HG02571 (cell line): ENCODE results near the gene AOAH.

Experiments used
- ATAC-seq: cut with Tn5 transposase; IDR thresholded peaks from one replicate; pipeline ENCODE4 v1.9.1; 2021; ENCODE audit warnings: mild to moderate bottlenecking, moderate library complexity; ENCODE audit not compliant: unreplicated experiment

The AOAH gene

DNA sequence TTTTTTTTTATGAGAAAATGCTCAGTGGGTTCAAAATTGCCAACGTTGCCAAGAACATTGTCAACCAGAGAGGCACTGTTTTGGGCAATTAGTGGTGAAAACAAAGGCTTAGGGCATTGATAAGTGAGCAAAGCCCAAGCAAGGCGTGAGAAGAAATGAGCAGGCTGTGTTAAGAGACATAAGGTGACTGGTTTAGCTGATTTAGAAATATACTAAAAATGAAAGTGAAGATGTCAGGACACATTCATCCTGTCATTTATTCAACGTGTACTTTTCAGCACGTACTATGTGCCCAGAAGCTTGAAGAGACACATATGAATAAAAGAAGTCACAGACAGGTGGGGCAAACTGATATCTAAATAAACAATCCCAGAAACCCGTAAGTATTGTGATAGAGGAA is 31.8 kb downstream of the AOAH start:
- no peak for ATAC-seq

DNA sequence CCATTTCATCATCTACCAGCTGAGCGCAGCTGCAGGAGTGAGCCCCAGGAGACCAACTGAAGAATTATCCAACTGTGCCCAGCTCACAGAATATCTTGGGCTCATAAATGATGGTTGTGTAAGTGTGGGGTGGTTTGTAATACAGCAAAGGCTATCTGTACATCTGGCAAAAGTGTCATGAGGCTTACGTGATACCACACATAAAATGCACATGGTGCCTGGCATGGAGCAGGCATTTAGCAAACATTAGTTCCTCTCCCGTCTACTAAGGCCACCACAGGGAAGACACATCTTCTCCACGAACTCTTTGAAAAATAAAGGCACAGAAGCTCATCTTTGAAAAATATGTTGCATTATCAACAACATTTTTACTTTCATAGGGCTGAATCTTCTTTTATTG is 32.3 kb downstream of the AOAH start:
- no peak for ATAC-seq

DNA sequence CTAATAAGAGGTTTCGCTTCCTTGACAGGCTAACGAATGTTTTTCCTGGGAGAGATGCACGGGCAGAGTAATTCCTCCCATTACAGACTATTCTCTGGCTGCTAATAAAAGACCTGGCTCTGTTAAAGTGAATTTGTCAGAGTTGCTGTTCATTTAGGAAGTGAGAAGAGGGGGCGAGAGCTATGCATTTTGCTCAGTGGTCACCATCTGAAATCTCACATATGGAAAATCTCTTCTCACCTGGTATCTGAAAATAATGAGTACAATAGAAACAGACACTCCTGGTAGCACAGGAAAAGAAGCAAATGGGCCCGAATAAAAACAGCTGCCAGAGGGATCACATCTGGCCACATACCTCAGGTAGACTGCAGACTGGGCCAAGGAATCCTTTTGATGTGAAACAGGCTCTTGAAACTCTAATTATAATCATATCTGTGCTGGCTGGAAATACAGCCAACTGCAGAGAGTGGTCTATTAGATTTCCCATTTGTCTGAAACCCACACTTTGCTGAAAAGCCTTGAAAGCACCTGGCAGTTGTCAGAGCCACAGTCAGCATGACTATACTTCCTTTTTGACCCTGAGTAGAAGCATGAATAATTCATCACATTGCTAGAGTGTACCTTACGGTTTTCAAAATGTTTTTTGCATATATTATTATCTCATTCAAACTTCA is 33.6 kb downstream of the AOAH start:
- no peak for ATAC-seq

DNA sequence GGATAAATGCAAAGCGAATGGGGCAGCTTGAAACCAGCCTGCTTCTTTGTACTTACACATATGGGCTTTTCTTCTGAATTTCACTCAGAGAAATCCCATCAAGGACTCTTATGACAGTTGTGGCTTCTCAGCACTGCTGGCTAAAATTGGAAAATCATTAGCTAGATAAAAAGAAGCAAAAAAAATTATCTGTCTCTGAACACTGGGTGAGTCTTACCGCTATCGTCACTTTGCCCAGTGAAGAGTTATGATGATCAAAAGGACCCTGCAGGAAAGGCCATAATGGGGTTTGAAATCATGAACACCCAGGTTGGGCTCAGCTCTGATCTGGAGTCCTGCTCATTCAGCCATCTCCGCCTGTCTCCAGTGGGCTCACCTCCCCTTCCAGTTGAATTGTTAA is 34.3 kb downstream of the AOAH start:
- ATAC-seq, result no peak

DNA sequence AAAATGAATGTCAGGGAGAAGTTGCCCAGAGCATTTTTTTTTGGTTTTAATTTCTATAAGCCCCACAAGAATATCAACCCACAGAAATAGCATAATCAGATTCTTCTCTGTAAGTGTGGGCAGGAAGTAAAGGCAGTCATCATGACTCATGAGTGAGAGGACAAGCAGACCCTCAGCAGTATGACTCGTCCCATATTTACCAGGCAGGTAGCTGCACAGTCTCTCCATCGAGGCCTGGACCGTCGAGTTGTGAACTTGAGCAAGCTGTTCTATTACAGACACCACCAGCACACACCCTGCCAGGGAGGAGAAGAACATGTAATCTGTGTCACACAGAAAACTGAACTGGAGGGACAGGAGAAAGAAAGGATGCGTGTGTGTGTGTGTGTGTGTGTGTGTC is 37.8 kb downstream of the AOAH start:
- ATAC-seq, result no peak

DNA sequence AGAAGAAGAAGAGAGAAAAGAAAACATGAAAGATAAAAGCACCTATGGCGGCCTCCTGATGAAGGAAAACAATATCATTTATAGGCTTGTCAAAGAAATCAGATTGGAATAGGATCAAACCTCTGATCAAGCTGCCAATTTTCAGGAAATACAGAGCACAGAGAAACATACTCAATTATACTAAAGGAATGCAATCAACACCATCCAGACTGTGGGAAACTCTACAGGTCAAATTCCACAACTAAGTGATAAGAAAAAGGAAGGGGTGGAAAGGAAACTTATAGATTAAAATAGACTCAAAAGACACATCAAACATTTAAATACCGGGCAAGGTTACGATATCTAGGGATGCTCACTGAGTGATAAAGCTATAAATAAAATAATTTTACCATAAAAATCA is 39.3 kb downstream of the AOAH start:
- no peak for ATAC-seq

DNA sequence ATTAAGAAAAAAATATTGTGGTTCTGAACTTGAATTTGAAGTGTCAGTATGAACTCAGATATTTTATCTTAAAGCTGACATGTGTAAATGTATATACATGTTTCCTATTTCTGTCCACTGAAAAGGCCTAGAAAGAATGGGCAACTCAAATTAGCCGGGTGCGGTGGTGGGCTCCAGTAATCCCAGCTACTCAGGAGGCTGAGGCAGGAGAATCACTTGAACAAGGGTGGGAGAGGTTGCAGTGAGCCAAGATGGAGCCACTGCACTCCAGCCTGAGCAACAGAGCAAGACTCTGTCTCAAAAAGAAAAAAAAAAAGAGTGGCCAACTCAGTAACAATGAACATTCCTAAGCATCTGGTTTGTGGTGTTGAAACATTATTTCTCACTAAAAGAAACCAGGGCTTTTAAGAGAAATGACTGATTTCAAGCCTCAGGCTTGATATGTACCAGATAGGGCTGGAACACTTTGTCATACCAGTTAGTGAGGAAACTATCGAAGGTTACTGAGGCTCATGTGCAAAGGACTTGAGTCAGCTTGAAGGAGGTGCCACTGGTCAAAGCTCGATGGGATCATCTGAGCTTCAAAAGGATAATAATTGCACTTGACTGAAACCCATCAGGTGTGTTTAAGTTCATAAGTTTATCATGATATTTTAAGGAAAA is 40.5 kb downstream of the AOAH start:
- ATAC-seq, result no peak

DNA sequence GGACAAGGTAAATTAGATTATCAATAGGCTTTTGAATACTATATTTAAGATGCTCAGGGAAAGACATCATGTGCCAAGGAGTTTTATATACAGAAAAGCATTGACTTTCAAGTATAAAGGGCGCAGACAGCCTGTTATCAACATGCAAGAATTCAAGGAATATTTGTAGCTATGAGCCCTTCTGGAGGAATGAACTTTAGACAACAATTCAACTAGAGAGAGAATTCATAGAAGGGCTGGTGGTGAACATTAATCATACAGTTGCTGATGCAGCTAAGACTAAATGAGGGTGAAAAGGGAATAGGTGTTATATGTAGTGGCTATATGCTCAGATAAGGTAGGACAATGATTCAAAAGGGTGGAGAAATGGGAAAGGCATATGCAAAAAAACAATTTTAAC is 41.2 kb downstream of the AOAH start:
- no peak for ATAC-seq

DNA sequence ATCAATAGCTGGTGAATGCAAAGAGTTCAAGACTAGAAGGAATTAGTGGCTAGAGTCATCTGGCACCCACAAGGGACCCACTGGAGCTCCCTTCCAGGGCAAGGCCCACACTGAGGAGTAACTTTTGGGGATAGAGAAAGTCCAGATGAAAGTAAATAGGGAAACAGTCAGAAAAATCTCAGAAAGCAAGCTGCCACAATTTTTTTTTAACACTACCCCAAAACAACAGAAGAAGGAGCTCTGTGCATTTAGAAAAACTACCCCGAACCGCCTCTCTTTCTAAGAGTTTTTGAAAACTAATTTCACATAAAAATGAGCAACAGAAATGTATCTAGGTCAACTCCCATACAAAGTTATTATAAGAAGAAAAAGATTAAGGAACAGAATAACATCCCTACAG is 42.2 kb downstream of the AOAH start:
- ATAC-seq, result no peak

DNA sequence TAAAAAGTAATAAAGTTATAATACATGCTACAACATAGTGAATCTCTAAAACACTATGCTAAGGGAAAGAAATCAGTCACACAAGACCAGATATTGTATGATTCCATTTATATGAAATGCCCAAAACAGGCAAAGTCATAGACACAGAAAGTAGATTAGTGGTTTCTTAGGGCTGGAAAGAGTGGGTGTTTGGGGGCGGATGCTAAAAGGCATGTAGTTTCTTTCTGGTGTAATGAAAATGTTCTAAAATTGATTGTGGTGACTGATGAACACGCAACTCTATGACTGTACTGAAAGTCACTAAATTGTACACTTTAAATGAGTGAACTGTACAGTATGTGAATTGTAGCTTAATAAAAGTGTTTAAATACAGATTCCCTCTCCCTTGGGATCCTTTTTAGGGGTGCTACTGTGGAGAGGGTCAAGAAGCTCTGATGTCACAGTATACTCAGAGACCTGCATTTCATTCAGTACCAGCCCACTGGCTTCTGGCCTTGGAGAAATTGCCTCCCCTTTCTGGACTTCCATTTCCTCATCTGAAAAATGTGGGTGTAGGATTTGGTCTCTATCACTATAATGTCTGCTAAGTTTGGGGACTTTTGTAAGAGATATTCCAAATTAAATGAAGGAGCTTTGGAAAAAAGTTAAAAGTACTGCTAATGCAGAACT is 46.4 kb downstream of the AOAH start:
- ATAC-seq, result no peak

DNA sequence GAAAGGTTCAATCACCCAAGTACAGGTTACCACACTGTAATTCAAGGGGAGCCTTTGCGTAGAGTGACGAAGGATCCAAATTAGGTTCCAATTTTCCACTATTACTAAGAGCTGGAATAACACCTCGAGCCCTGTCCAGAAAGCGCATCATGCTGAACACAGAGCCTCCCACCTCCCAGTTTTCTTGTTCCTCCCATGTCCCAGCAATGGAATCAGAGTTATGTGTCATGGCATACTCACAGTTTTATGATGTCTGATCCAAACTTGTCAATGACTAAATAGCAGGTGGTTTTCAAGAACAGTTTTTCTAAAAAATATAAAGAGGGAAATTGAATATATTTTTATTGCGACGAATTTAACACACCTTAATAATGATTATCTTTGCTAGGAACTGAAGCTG is 50.6 kb downstream of the AOAH start:
- no peak for ATAC-seq

DNA sequence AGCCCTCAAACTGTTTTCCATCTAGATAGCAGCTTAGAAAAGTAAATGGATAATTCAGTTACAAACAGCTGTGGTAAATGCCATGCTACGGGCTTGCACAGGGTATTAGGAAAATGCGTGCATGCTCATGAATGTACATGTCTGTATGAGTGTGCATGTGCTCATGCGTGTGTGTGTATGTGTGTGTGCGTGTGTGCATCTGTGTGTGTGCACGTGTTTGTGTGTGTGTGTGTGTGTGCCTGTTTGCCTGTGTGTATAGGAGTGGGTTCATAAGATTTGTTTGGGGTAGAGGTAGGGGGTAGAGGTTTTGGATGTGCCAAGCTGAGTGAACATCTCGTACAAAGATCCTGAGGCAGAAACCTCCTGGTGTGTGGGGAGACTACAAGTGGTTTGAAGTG is 52.9 kb downstream of the AOAH start:
- no peak for ATAC-seq

DNA sequence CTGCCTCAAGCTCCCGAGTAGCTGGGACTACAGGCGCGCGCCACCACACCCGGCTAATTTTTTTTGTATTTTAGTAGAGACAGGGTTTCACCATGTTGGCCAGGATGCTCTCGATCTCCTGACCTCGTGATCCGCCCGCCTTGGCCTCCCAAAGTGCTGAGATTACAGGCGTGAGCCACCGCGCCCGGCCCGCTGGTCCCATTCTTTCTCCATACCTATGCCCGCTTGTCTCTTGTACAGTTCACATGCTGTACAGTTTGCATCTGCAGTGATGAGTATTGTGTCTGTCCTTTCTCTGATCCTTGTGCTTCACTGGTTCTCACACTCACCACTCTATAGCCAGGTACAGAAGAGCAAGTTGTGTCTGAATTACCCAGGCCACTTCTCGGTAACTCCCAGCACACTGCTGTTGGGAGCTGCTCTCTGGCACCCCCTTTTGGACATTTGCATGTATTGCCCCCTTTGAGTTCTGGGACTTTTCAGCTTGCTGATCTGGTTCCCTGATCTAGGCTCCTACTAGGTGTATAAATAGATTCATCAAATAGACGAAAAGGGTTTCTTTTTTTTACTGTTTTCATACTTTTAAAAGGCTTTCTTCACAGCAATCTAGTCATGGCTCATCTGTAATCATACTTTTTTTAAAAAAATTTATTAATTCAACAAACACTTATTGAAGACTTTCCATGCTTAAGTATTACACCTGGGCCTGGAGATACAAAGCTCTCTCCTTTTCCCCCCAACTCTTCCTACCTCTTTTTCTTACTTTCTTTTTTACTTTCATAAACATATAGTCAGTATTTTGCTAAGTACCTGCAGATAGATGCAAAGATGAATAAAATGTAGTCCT is 53.5 kb downstream of the AOAH start:
- ATAC-seq, result peak; percentile 74

DNA sequence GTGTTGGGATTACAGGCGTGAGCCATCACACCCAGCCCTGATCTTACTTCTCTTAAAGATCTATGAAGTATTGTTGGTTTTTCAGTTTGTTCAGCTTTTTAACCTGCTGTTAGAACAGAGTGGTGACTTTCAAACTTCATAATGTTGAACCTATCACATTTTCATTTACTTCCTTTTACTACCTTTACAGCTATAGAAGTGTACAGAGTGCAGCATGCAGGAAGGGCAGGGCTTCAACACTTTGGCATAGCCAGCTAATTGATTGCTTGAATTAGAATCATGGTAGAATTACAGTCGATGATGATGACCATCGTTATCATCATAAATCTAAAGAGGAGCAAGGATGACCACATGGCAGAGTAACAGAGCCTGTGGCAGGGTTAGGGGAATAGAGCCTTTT is 55.5 kb downstream of the AOAH start:
- ATAC-seq, result no peak

DNA sequence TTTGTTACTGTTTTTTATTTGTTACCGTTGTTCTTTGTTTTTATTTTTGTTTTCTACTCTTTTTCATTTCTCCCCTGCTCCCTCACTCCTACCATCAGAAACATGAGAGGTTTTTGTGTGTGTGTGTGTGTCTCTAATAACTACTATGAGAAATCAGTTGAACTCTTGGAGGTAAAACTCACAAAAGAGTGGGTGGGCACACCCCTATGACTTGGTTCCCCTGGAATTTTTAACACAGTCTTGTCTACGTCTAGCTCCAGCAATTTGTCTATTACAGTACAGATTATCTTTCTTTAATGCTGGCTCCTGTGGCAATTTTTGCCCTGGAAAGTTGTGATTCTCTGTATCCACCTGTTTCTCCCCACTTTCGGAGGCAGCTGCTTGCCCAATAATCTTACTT is 56.2 kb downstream of the AOAH start:
- no peak for ATAC-seq

DNA sequence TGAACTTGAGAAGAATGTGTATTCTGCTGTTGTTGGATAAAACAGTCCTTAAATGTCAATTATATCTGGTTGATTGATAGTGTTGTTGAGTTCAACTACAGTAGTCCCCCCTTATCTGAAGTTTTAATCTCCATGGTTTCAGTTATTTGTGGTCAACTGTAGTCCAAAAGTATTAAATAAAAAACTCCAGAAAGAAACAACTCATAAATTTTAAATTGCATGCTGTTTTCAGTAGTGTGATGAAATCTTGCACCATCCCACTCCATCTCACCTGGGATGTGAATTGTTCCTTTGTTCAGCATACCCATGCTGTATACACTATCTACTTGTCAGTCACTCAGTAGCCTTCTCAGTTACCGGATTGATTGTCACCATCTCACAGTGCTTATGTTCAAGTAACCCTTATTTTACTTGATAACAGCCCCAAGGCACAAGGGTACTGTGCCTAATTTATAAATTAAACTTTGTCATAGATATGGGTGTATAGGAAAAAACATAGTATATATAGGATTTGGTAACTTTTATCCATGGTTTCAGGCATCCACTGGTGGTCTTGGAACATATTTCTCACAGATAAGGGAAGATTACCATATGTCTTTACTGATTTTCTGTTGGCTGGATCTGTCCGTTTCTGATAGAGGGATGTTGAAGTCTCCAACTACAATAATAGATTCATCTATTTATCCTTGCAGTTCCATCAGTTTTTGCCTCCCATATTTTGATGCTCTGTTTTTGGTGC is 57.1 kb downstream of the AOAH start:
- ATAC-seq, result no peak

DNA sequence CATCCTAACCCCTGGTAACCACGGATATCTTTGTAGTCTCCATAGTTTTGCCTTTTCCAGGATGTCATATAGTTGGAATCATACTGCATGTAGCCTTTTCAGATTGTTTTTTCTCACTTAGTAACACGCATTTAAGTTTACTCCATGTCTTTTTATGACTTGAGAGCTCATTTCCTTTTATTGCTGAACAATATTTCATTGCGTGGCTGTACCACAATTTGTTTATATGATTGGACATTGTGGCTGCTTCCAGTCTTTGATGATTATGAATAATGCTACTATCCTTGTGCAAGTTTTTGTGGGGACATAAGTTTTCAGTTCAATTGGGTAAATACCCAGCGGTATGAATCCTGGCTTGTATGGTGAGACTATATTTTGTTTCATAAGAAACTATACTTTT is 60.8 kb downstream of the AOAH start:
- no peak for ATAC-seq

DNA sequence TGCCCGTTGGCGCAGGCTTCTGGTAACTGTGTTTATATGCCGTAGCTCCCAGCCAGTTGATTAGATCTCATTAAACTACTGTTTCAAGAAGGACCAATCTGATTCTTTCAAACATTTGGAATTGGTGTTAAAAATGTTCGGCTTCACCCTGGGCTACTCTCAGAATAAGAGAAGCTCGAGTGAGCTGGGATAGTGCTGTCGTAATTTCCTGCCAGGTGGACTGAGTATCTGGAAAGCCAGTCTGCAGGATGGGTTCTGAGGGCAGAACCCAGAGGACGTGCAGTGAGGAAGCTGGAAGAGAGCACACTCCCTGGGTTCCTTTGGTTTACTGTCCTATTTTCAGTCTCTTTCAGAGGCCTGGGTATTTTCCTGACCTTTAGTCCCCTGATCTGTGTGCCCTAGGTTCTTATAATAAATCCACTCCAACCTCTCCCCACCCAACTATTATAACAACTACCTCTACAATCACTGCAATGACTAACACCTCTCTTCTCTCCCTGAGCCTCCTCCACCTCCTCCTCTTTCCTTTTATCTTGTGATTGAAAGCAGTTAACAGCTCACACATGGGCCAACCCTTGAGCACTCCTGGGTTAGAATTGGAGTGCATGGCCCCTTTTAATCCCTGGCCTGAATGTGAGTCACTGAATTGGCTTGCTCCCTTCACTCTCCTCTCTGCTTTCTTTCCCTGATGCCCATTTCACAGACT is 63.0 kb downstream of the AOAH start:
- no peak for ATAC-seq

DNA sequence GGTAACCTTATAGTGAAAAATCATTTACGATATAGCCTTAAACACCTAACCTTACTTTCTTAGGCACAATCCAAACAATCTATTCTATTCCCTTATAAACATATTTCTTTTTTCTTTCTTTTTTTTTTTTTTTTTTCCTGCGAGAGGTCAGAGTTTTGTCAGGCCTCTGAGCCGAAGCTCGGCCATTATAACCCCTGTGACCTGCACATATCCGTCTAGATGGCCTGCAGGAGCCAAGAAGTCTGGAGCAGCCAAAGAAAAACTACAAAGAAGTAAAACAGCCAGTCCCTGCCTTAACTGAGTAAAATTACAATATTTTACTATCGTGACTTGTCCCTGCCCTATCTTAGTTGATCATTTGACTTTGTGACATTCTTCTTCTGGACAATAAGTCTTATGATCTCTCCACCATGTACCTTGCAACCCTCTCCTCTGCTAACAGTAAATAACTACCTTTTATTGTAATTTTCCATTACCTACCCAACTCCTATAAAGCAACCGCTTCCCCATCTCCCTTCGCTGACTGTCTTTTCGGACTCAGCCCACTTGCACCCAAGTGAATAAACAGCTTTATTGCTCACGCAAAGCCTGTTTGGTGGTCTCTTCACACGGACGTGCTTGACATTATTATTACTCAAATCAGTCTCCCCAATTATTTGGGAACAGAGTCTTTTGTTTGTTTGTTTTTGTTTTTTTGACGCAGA is 64.5 kb downstream of the AOAH start:
- ATAC-seq, result no peak

DNA sequence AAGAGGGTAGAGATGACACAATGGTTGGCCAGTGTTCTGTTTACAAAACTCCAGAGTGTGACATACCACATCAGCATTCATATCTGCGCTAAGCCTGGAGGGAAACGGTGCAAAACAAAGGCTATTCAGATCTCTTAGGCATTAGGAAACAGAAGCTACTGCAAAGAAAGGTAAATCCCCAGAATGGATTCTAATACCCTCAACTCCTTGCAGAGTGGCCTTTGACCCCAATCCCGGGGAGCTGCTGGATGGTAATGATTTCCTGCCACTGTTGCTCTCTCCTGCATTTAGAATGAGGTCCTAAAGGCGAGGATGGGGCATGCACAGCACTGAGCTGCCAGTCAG is 65.2 kb downstream of the AOAH start:
- ATAC-seq, result no peak
